HepG2 (cell line): ENCODE measurements around the gene TCFL5. TPM values are rescaled to one million over a fixed set of nuclear protein-coding genes. Genes with fewer than 3 reads are reported as not detected.

Experiments
- ADNP ChIP-seq: sonication (generic); formaldehyde crosslinking; IDR thresholded peaks from 2 replicates; pipeline ENCODE4 v1.4.0; 2020; ENCODE audit warnings: missing genetic modification reagents
- ARHGAP35 ChIP-seq: sonication (generic); formaldehyde crosslinking; IDR thresholded peaks from 2 replicates; pipeline ENCODE4 v1.9.0; 2022; ENCODE audit warnings: mild to moderate bottlenecking, inconsistent platforms, moderate library complexity, missing genetic modification reagents, borderline replicate concordance
- ATF7-NPFF ChIP-seq: sonication (generic); formaldehyde crosslinking; IDR thresholded peaks from 2 replicates; pipeline ENCODE4 v1.8.1; 2023; ENCODE audit warnings: mild to moderate bottlenecking, low read depth, missing genetic modification reagents, moderate library complexity
- CHD4 ChIP-seq: fragments of 200-600 bp; sonication (generic); IDR thresholded peaks from 2 replicates; pipeline ENCODE4 v1.7.0; 2017; ENCODE audit warnings: mild to moderate bottlenecking, low read length, borderline replicate concordance
- HIVEP1 ChIP-seq: sonication (generic); formaldehyde crosslinking; IDR thresholded peaks from 2 replicates; pipeline ENCODE4 v1.4.0; 2020; ENCODE audit warnings: mild to moderate bottlenecking, missing genetic modification reagents
- IKZF4 ChIP-seq: sonication (generic); formaldehyde crosslinking; IDR thresholded peaks from 2 replicates; pipeline ENCODE4 v1.5.1; 2020; ENCODE audit warnings: borderline replicate concordance, mild to moderate bottlenecking, low read depth, missing genetic modification reagents; ENCODE audit errors: not compliant biosample characterization
- KDM2A ChIP-seq: sonication (generic); formaldehyde crosslinking; IDR thresholded peaks from 2 replicates; pipeline ENCODE4 v1.4.0; 2020; ENCODE audit warnings: low read depth, missing genetic modification reagents, borderline replicate concordance
- MAFK ChIP-seq, 2 experiments: IDR thresholded peaks in 1 of 2; conservative IDR thresholded peaks in 1 of 2; 2 replicates each; pipeline ENCODE4 v1.6.1; 2011; ENCODE audit warnings: improper control_type of control experiment in 2 of 2, low read length in 2 of 2
- RAD51 ChIP-seq: fragments of 450-650 bp; IDR thresholded peaks from 2 replicates; pipeline ENCODE4 v1.6.1; 2016; ENCODE audit warnings: borderline replicate concordance
- RFXANK ChIP-seq: IDR thresholded peaks from 2 replicates; pipeline ENCODE4 v1.6.1; 2016
- SMC3 ChIP-seq: IDR thresholded peaks from 2 replicates; pipeline ENCODE4 v1.6.1; 2011; ENCODE audit warnings: low read length, improper control_type of control experiment
- SP5 ChIP-seq: IDR thresholded peaks from 2 replicates; pipeline ENCODE4 v1.6.1; 2016; ENCODE audit warnings: low read depth, borderline replicate concordance
- TCF7 ChIP-seq: sonication (generic); IDR thresholded peaks from 2 replicates; pipeline ENCODE4 v1.6.1; 2016; ENCODE audit warnings: antibody characterized with exemption, low read depth
- TP53 ChIP-seq: sonication (generic); formaldehyde crosslinking; conservative IDR thresholded peaks from 2 replicates; pipeline ENCODE4 v1.4.0; 2020; ENCODE audit warnings: missing genetic modification reagents
- ZFP36L2 ChIP-seq: sonication (generic); formaldehyde crosslinking; IDR thresholded peaks from 2 replicates; pipeline ENCODE4 v1.4.0; 2020; ENCODE audit warnings: missing genetic modification reagents
- ZFY ChIP-seq: sonication (generic); formaldehyde crosslinking; IDR thresholded peaks from 2 replicates; pipeline ENCODE4 v1.4.0; 2020; ENCODE audit warnings: missing genetic modification reagents
- ZKSCAN8 ChIP-seq: IDR thresholded peaks from 2 replicates; pipeline ENCODE4 v1.6.1; 2016; ENCODE audit warnings: borderline replicate concordance, missing genetic modification reagents, missing compliant biosample characterization
- ZNF737 ChIP-seq: sonication (generic); formaldehyde crosslinking; IDR thresholded peaks from 2 replicates; pipeline ENCODE4 v1.5.0; 2020; ENCODE audit warnings: missing genetic modification reagents, mild to moderate bottlenecking, borderline replicate concordance
- ZNF749 ChIP-seq: sonication (generic); formaldehyde crosslinking; IDR thresholded peaks from 2 replicates; pipeline ENCODE4 v1.8.0; 2022; ENCODE audit warnings: mild to moderate bottlenecking, missing genetic modification reagents, moderate library complexity, borderline replicate concordance
- ZNF773 ChIP-seq: sonication (generic); formaldehyde crosslinking; IDR thresholded peaks from 2 replicates; pipeline ENCODE4 v1.4.0; 2020; ENCODE audit warnings: missing genetic modification reagents, borderline replicate concordance
- ZNF788 ChIP-seq: sonication (generic); formaldehyde crosslinking; IDR thresholded peaks from 2 replicates; pipeline ENCODE4 v1.5.0; 2020; ENCODE audit warnings: mild to moderate bottlenecking, missing genetic modification reagents, borderline replicate concordance
- ZSCAN31 ChIP-seq: sonication (generic); formaldehyde crosslinking; IDR thresholded peaks from 2 replicates; pipeline ENCODE4 v1.5.0; 2020; ENCODE audit warnings: low read depth, mild to moderate bottlenecking, missing genetic modification reagents
- polyA plus RNA-seq, 8 experiments: library from polyadenylated mRNA; depleted of rRNA in 3 of 8; stranded (reverse) in 7 of 8; unstranded in 1 of 8; fragments of >200 nt; fragmentation: Illumina TruSeq in 4 of 8; extraction: Trizol in 4 of 8; gene quantifications; 2 replicates each; pipeline versions ENCODE4 v1.2.1 to v1.2.3, GENCODE V29; 2011 to 2016; ENCODE audit warnings: low read depth in 4 of 8, missing spikeins in 1 of 8, mixed read lengths in 1 of 8; ENCODE audit not compliant: insufficient read depth in 1 of 8
- total RNA-seq, 5 experiments: library from RNA; depleted of rRNA; stranded (reverse); fragments of >200 nt; fragmentation: Illumina TruSeq; extraction: Trizol; gene quantifications; 2 replicates each; pipeline ENCODE4 v1.2.3, GENCODE V29; 2016; ENCODE audit warnings: low read depth in 1 of 5
- TF ChIP-seq, protein P1 (sequence below): sonication (generic); formaldehyde crosslinking; conservative IDR thresholded peaks from 2 replicates; pipeline ENCODE4 v1.4.0; 2020; ENCODE audit warnings: missing genetic modification reagents
- TF ChIP-seq, protein P2 (sequence below): sonication (generic); formaldehyde crosslinking; IDR thresholded peaks from 2 replicates; pipeline ENCODE4 v1.4.0; 2020; ENCODE audit warnings: low read depth, mild to moderate bottlenecking, missing genetic modification reagents
- TF ChIP-seq, protein P3 (sequence below): sonication (generic); formaldehyde crosslinking; IDR thresholded peaks from 2 replicates; pipeline ENCODE4 v1.5.1; 2020; ENCODE audit warnings: mild to moderate bottlenecking, moderate library complexity, missing genetic modification reagents
- TF ChIP-seq, protein P4 (sequence below): sonication (generic); formaldehyde crosslinking; IDR thresholded peaks from 2 replicates; pipeline ENCODE4 v1.4.0; 2020; ENCODE audit warnings: mild to moderate bottlenecking, missing genetic modification reagents

The TCFL5 gene
- total and polyA plus RNA-seq, 2 of the 13 experiments (the other 11 are each of a cell fraction or from before 2014, with no cell fraction given): 14.8 to 20.0 TPM

DNA sequence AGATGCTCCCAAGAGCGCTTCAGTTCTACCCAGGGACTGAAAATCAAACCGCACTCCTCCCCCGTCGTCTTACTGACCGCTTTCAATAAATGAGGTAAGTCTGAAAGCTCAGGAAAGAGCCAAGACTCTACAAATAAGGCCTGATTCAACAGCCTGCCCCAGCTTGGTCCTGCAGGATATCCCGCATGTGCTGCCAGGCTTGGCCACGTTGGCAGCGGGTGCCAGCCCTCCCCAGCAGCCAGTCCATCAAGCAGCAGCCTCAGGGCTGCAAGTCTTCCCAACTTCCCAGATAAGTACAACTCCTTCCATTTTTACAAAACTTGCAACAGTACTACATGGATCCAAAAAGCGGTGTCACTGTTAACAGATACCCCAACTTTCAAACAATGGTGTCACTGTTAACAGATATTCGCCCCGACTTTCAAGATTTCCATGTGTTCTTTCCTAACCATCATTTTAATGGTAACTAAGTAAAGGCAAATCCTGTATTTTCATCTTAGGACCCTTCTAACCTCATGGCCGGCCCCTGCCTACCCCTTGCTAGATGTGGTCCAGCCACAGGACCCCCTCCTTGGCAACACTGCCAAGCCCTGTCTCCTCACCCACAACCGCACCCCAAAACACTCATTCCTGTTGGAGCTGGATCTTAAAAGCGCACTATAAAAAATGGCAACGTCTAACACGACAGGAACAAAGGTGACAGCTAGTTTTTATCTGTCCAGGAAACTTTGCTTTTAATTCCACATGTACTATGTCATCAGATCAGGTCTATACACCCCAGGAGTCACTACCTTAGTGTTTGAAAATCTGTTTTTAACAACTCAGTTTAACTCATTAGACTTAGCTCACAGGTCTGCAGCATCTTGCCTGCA is 36.7 kb upstream of the TCFL5 start (continued):
- TF ChIP-seq IKZF4: no peak
- TF ChIP-seq, protein P1, sequence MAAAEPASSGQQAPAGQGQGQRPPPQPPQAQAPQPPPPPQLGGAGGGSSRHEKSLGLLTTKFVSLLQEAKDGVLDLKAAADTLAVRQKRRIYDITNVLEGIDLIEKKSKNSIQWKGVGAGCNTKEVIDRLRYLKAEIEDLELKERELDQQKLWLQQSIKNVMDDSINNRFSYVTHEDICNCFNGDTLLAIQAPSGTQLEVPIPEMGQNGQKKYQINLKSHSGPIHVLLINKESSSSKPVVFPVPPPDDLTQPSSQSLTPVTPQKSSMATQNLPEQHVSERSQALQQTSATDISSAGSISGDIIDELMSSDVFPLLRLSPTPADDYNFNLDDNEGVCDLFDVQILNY (CRISPR knock-in tag): no peak
- TF ChIP-seq ADNP (CRISPR knock-in tag): no peak
- TF ChIP-seq, protein P2, sequence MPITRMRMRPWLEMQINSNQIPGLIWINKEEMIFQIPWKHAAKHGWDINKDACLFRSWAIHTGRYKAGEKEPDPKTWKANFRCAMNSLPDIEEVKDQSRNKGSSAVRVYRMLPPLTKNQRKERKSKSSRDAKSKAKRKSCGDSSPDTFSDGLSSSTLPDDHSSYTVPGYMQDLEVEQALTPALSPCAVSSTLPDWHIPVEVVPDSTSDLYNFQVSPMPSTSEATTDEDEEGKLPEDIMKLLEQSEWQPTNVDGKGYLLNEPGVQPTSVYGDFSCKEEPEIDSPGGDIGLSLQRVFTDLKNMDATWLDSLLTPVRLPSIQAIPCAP: no peak
- TF ChIP-seq MAFK (conservative IDR thresholded peaks at IDR 0.05 in 1 of 2, IDR thresholded peaks at IDR 0.05 in 1 of 2; ENCODE audit: low read length in 2 of 2): no peak
- peak; percentile 36 for TF ChIP-seq KDM2A
- TF ChIP-seq TCF7: no peak
- TF ChIP-seq ARHGAP35: no peak
- TF ChIP-seq, protein P3, sequence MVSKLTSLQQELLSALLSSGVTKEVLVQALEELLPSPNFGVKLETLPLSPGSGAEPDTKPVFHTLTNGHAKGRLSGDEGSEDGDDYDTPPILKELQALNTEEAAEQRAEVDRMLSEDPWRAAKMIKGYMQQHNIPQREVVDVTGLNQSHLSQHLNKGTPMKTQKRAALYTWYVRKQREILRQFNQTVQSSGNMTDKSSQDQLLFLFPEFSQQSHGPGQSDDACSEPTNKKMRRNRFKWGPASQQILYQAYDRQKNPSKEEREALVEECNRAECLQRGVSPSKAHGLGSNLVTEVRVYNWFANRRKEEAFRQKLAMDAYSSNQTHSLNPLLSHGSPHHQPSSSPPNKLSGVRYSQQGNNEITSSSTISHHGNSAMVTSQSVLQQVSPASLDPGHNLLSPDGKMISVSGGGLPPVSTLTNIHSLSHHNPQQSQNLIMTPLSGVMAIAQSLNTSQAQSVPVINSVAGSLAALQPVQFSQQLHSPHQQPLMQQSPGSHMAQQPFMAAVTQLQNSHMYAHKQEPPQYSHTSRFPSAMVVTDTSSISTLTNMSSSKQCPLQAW (CRISPR knock-in tag): no peak
- TF ChIP-seq, protein P4, sequence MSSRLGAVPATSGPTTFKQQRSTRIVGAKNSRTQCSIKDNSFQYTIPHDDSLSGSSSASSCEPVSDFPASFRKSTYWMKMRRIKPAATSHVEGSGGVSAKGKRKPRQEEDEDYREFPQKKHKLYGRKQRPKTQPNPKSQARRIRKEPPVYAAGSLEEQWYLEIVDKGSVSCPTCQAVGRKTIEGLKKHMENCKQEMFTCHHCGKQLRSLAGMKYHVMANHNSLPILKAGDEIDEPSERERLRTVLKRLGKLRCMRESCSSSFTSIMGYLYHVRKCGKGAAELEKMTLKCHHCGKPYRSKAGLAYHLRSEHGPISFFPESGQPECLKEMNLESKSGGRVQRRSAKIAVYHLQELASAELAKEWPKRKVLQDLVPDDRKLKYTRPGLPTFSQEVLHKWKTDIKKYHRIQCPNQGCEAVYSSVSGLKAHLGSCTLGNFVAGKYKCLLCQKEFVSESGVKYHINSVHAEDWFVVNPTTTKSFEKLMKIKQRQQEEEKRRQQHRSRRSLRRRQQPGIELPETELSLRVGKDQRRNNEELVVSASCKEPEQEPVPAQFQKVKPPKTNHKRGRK (CRISPR knock-in tag): no peak
- TF ChIP-seq CHD4: no peak
- TF ChIP-seq SMC3: no peak
- no peak for TF ChIP-seq RAD51
- no peak for TF ChIP-seq ZNF749 (CRISPR knock-in tag)
- TF ChIP-seq HIVEP1 (CRISPR knock-in tag): no peak; the same call in 1 of the 2 replicates
- TF ChIP-seq ZNF773 (CRISPR knock-in tag): no peak
- no peak for TF ChIP-seq ZNF788 (CRISPR knock-in tag)
- TF ChIP-seq RFXANK (CRISPR knock-in tag): no peak
- TF ChIP-seq SP5 (CRISPR knock-in tag): no peak
- TF ChIP-seq ZFP36L2 (CRISPR knock-in tag): no peak
- TF ChIP-seq ZNF737 (CRISPR knock-in tag): no peak
- TF ChIP-seq TP53 (CRISPR knock-in tag): no peak
- peak; percentile 68; the same call in 1 of the 2 replicates for TF ChIP-seq ATF7-NPFF (CRISPR knock-in tag)
- TF ChIP-seq ZFY: no peak
- no peak for TF ChIP-seq ZSCAN31 (CRISPR knock-in tag)
- TF ChIP-seq ZKSCAN8 (CRISPR knock-in tag): no peak
